SH-SY5Y (cell line): ENCODE data around the gene CHD9.

Source experiments
- GATA2 ChIP-seq: IDR thresholded peaks from 2 replicates; pipeline ENCODE4 v1.6.1; 2011; ENCODE audit warnings: mild to moderate bottlenecking, low read depth, low read length
- GATA3 ChIP-seq: IDR thresholded peaks from 2 replicates; pipeline ENCODE4 v1.6.1; 2011; ENCODE audit warnings: low read depth, mild to moderate bottlenecking, low read length, moderate library complexity

DNA sequence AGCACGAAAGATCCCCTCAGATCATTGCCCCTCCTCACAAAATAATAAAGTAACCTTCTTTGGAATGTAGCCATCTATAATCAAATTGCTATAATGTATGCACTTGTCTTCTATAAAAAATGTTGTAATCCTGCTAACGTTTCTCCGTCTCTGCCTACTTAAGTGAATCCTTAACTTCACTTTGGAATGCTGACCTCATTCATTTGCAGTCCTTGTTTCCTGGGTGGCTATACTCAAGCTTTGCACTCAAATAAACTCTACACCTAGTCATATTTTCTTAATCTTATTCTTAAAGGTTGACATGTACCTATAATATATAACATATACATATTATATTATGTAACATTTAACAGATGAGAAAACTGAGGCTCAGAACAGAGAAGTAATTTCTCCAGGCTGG is 24.8 kb upstream of the CHD9 start:
- TF ChIP-seq GATA2: no peak
- no peak for TF ChIP-seq GATA3
